Panc1 (cell line): ENCODE measurements around the gene MAT2A.

ENCODE experiments used
- CTCF ChIP-seq: fragments of 450-650 bp; IDR thresholded peaks from 2 replicates; pipeline ENCODE4 v1.5.1; 2017; ENCODE audit warnings: mild to moderate bottlenecking
- TCF7L2 ChIP-seq: IDR thresholded peaks from 2 replicates; pipeline ENCODE4 v1.6.1; 2011; ENCODE audit warnings: mild to moderate bottlenecking, low read depth, low read length, inconsistent platforms

- no peak for TF ChIP-seq CTCF
- TF ChIP-seq TCF7L2: no peak
Measured at GRCh38 chr2:85558160-85558559, 19.2 kb downstream of the MAT2A start.
